Mucosa of descending colon (tissue), 3 donors: ENCODE results near the gene SART3. TPM values are rescaled to one million over a fixed set of nuclear protein-coding genes. Genes with fewer than 3 reads are reported as not detected.
"Not testable (repeated sequence)": the region's sequence is repeated elsewhere in the genome, so short reads cannot be mapped to it uniquely, and the experiment has no call there.

Source experiments
- ATAC-seq: fragments of 200-7000 bp; cut with Tn5 transposase; one replicate; pipeline ENCODE4 v1.9.1; 2020; ENCODE audit warnings: mild to moderate bottlenecking, moderate library complexity
- DNase-seq, 3 donors: peaks; one replicate each; pipeline ENCODE4 v3.0.0-alpha.2; 2020
- H3K36me3 ChIP-seq: fragments of 200-600 bp; one replicate; pipeline ENCODE4 v1.8.0; 2021; ENCODE audit warnings: low read depth, mild to moderate bottlenecking
- H3K4me1 ChIP-seq: fragments of 200-600 bp; one replicate; pipeline ENCODE4 v1.8.0; 2021; ENCODE audit warnings: low read depth, mild to moderate bottlenecking
- H3K4me3 ChIP-seq: fragments of 200-600 bp; one replicate; pipeline ENCODE4 v1.8.0; 2021; ENCODE audit warnings: mild to moderate bottlenecking
- H3K9me3 ChIP-seq: fragments of 200-600 bp; one replicate; pipeline ENCODE4 v1.8.0; 2021; ENCODE audit warnings: mild to moderate bottlenecking
- CTCF ChIP-seq: fragments of 200-600 bp; IDR thresholded peaks from one replicate; pipeline ENCODE4 v1.8.0; 2022; ENCODE audit warnings: antibody characterized with exemption, mild to moderate bottlenecking
- intact Hi-C, 2 donors: fragments of 100-400 bp; cut with DNase I in 1 of 2; cut with micrococcal nuclease in 1 of 2; formaldehyde crosslinking; loops; one replicate each; pipeline versions ENCODE4 v1.11.0 to v1.11.1; 2022; cut with DNase I, micrococcal nuclease
- total RNA-seq, 3 donors: library from RNA; stranded (reverse); fragmentation: NEBNext Ultra II Directional in 2 of 3; extraction: Animal tissue kit (Norgen Biotek cat#: 25700) in 2 of 3; gene quantifications; one replicate each; pipeline versions ENCODE4 v1.2.1 to v1.2.4, GENCODE V29; 2021 to 2023
- donor health status: DM: no; HTN: no; CAD: no; lungs with moderate emphysema.
- donor health status: DM: no; HTN: no; CAD: no.
- donor health status: DM: no; HTN: yes; CAD: no.

The SART3 gene
- total RNA-seq, 3 donors from 2014 or later: 42.0 to 47.7 (median 47.6) TPM

- Histone ChIP-seq H3K4me1 (no peaks in the 10 kb centered on the region), H3K9me3 (peaks cover 3% of the 10 kb centered on the region), H3K4me3 (no peak overlapping the region), H3K36me3 (no peaks in the 10 kb centered on the region)
- intact Hi-C loops: no loop called here
- no peak for TF ChIP-seq CTCF
- ATAC-seq (no peak), DNase-seq (no peak)
These were observed 69.7 kb downstream of the SART3 start for GRCh38 chr12:108491256-108491655.

- H3K36me3 ChIP-seq, H3K4me1 ChIP-seq, ATAC-seq, DNase-seq, H3K9me3 ChIP-seq, H3K4me3 ChIP-seq, intact Hi-C loops: not testable (repeated sequence)
These were observed 73.9 kb downstream of the SART3 start for GRCh38 chr12:108487029-108487428.

DNA sequence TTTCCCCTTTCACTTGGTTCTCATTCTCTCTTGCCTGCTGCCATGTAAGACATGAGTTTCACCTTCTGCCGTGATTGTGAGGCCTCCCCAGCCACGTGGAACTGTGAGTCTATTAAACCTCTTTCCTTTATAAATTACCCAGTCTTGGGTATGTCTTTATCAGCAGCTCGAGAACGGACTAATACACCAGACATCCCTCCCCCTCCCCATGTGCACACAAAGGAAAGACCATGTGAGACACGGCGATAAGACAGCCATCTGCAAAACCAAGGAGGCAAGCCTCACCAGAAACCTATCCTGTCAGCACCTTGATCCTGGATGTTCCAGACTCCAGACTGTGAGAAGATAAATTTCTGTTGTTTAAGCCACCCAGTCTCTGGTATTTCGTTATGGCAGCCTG is 75.6 kb downstream of the SART3 start:
- H3K4me1 ChIP-seq, intact Hi-C loops, DNase-seq, ATAC-seq, H3K4me3 ChIP-seq, H3K9me3 ChIP-seq, H3K36me3 ChIP-seq: not testable (repeated sequence)

DNA sequence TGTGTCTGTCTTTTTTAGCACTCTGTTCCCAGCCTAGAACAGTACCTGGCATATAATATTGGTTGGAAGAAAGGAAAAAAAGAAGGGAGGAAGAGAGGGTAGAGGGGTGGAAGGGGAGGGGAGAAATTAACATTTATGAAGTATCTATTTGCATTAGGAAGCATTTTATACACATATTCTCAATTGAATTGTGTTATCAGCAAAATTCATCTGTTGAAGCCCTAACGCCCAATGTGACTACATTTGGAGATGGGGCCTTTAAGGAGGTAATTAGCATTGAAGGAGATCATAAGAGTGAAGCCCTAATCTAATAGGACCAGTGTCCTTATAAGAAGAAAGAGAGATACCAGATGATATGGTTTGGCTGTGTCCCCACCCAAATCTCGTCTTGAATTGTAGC is 76.1 kb downstream of the SART3 start:
- Histone ChIP-seq H3K36me3 (no peaks in the 10 kb centered on the region), H3K4me1 (no peaks in the 10 kb centered on the region), H3K4me3 (no peak overlapping the region), H3K9me3 (peaks cover 3% of the 10 kb centered on the region)
- TF ChIP-seq CTCF: no peak
- DNase-seq (no peak), ATAC-seq (no peak)
- intact Hi-C loops: no loop called here

DNA sequence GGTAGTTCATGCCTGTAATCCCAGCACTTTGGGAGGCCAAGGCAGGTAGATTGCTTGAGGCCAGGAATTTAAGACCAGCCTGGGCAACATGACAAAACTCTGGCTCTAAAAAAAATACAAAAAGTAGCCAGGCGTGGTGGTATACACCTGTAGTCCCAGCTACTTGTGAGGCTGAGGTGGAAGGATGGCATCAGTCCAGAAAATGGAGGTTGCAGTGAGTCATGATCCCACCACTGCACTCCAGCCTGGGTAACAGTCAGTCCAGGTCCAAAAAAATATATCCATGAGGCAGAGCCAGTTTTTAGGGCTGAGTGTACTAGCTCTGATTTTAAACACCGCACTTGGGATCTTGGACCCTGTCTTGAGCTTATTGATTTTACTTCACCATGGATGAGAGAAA is 76.5 kb downstream of the SART3 start:
- no peak for TF ChIP-seq CTCF
- no peak for DNase-seq
- H3K9me3 ChIP-seq: peaks cover 3% of the 10 kb centered on the region
- H3K36me3 ChIP-seq: no peaks in the 10 kb centered on the region
- ATAC-seq: no peak
- intact Hi-C loops: no loop called here
- H3K4me3 ChIP-seq: no peak overlapping the region
- H3K4me1 ChIP-seq: no peaks in the 10 kb centered on the region

GRCh38 chr12:108483213-108484059 is 77.5 kb downstream of the SART3 start:
- intact Hi-C loops: no loop called here
- no peak for TF ChIP-seq CTCF
- no peak for ATAC-seq
- no peak overlapping the region for H3K4me3 ChIP-seq
- H3K36me3 ChIP-seq: no peaks in the 10 kb centered on the region
- no peaks in the 10 kb centered on the region for H3K4me1 ChIP-seq
- peaks cover 3% of the 10 kb centered on the region for H3K9me3 ChIP-seq
- no peak for DNase-seq
